HepG2 (cell line): Measurements from ENCODE around the gene HECTD1. TPM values are rescaled to one million over a fixed set of nuclear protein-coding genes. Genes with fewer than 3 reads are reported as not detected.

Experiments used
- ATRX ChIP-seq: sonication (generic); formaldehyde crosslinking; IDR thresholded peaks from 2 replicates; pipeline ENCODE4 v1.4.0; 2020; ENCODE audit warnings: missing genetic modification reagents, borderline replicate concordance
- CHD4 ChIP-seq: fragments of 200-600 bp; sonication (generic); IDR thresholded peaks from 2 replicates; pipeline ENCODE4 v1.7.0; 2017; ENCODE audit warnings: mild to moderate bottlenecking, low read length, borderline replicate concordance
- CREM ChIP-seq, 2 experiments: sonication (generic) in 1 of 2; formaldehyde crosslinking in 1 of 2; IDR thresholded peaks; 2 replicates each; pipeline versions ENCODE4 v1.4.0 to v1.6.1; 2016 to 2020; ENCODE audit warnings: antibody characterized with exemption in 1 of 2, mild to moderate bottlenecking in 1 of 2, missing genetic modification reagents in 1 of 2
- CSRNP2 ChIP-seq: sonication (generic); formaldehyde crosslinking; conservative IDR thresholded peaks from 2 replicates; pipeline ENCODE4 v1.8.0; 2022; ENCODE audit warnings: low read depth, missing genetic modification reagents
- FLYWCH1 ChIP-seq: sonication (generic); formaldehyde crosslinking; IDR thresholded peaks from 2 replicates; pipeline ENCODE4 v1.8.1; 2023; ENCODE audit warnings: mild to moderate bottlenecking, missing genetic modification reagents
- GABPB1 ChIP-seq: IDR thresholded peaks from 2 replicates; pipeline ENCODE4 v1.6.1; 2016; ENCODE audit warnings: mild to moderate bottlenecking, missing genetic modification reagents, moderate library complexity, missing compliant biosample characterization
- HNRNPL ChIP-seq: fragments of 200-400 bp; formaldehyde crosslinking; IDR thresholded peaks from 2 replicates; pipeline ENCODE4 v1.6.1; 2017; ENCODE audit warnings: mild to moderate bottlenecking, low read depth, low read length
- KLF9 ChIP-seq: IDR thresholded peaks from 2 replicates; pipeline ENCODE4 v1.6.1; 2016; ENCODE audit warnings: low read depth
- MAFG ChIP-seq: sonication (generic); formaldehyde crosslinking; IDR thresholded peaks from 2 replicates; pipeline ENCODE4 v1.5.1; 2020; ENCODE audit warnings: mild to moderate bottlenecking, missing genetic modification reagents
- NFE2L1 ChIP-seq: sonication (generic); formaldehyde crosslinking; IDR thresholded peaks from 2 replicates; pipeline ENCODE4 v1.4.0; 2020; ENCODE audit warnings: missing genetic modification reagents, mild to moderate bottlenecking, borderline replicate concordance
- NONO ChIP-seq, 2 experiments: fragments of 450-650 bp in 1 of 2; sonication (generic) in 1 of 2; formaldehyde crosslinking in 1 of 2; IDR thresholded peaks in 1 of 2; conservative IDR thresholded peaks in 1 of 2; 2 replicates each; pipeline versions ENCODE4 v1.6.1 to v1.8.0; 2017 to 2022; ENCODE audit warnings: mild to moderate bottlenecking in 1 of 2, missing genetic modification reagents in 1 of 2, moderate library complexity in 1 of 2
- PCBP2 ChIP-seq: fragments of 200-400 bp; formaldehyde crosslinking; optimal IDR thresholded peaks from 2 replicates; pipeline ENCODE3; 2018; ENCODE audit warnings: low read length, low read depth; ENCODE audit not compliant: poor library complexity, severe bottlenecking
- SNAPC5 ChIP-seq: sonication (generic); formaldehyde crosslinking; IDR thresholded peaks from 2 replicates; pipeline ENCODE4 v1.8.1; 2023; ENCODE audit warnings: mild to moderate bottlenecking, missing genetic modification reagents, borderline replicate concordance
- SOX13 ChIP-seq, 3 experiments: fragments of 450-650 bp in 1 of 3; sonication (generic) in 1 of 3; formaldehyde crosslinking in 1 of 3; IDR thresholded peaks in 2 of 3; conservative IDR thresholded peaks in 1 of 3; 2 replicates each; pipeline versions ENCODE4 v1.5.0 to v1.6.1; 2016 to 2020; ENCODE audit warnings: antibody characterized with exemption in 1 of 3, mild to moderate bottlenecking in 1 of 3, missing compliant biosample characterization in 1 of 3, missing genetic modification reagents in 1 of 3, moderate library complexity in 1 of 3
- ZBTB3 ChIP-seq: sonication (generic); formaldehyde crosslinking; IDR thresholded peaks from 2 replicates; pipeline ENCODE4 v1.4.0; 2020; ENCODE audit warnings: low read depth, mild to moderate bottlenecking, moderate library complexity, missing genetic modification reagents, borderline replicate concordance
- ZFP37 ChIP-seq: sonication (generic); formaldehyde crosslinking; IDR thresholded peaks from 2 replicates; pipeline ENCODE4 v1.4.0; 2020; ENCODE audit warnings: missing genetic modification reagents, borderline replicate concordance
- ZNF263 ChIP-seq: sonication (generic); formaldehyde crosslinking; IDR thresholded peaks from 2 replicates; pipeline ENCODE4 v1.4.0; 2020; ENCODE audit warnings: missing genetic modification reagents
- ZNF329 ChIP-seq: sonication (generic); formaldehyde crosslinking; IDR thresholded peaks from 2 replicates; pipeline ENCODE4 v1.9.0; 2021; ENCODE audit warnings: low read depth, mild to moderate bottlenecking, missing genetic modification reagents
- ZNF382 ChIP-seq: sonication (generic); formaldehyde crosslinking; IDR thresholded peaks from 2 replicates; pipeline ENCODE4 v1.5.0; 2020; ENCODE audit warnings: missing genetic modification reagents, mild to moderate bottlenecking, borderline replicate concordance
- ZNF557 ChIP-seq: sonication (generic); formaldehyde crosslinking; IDR thresholded peaks from 2 replicates; pipeline ENCODE4 v1.4.0; 2020; ENCODE audit warnings: missing genetic modification reagents
- ZNF564 ChIP-seq: sonication (generic); formaldehyde crosslinking; IDR thresholded peaks from 2 replicates; pipeline ENCODE4 v1.8.1; 2023; ENCODE audit warnings: mild to moderate bottlenecking, missing genetic modification reagents
- ZNF619 ChIP-seq: sonication (generic); formaldehyde crosslinking; IDR thresholded peaks from 2 replicates; pipeline ENCODE4 v1.4.0; 2020; ENCODE audit warnings: mild to moderate bottlenecking, missing genetic modification reagents
- ZNF749 ChIP-seq: sonication (generic); formaldehyde crosslinking; IDR thresholded peaks from 2 replicates; pipeline ENCODE4 v1.8.0; 2022; ENCODE audit warnings: mild to moderate bottlenecking, missing genetic modification reagents, moderate library complexity, borderline replicate concordance
- ZNF891 ChIP-seq: sonication (generic); formaldehyde crosslinking; IDR thresholded peaks from 2 replicates; pipeline ENCODE4 v1.5.0; 2020; ENCODE audit warnings: mild to moderate bottlenecking, missing genetic modification reagents
- polyA plus RNA-seq, 8 experiments: library from polyadenylated mRNA; depleted of rRNA in 3 of 8; stranded (reverse) in 7 of 8; unstranded in 1 of 8; fragments of >200 nt; fragmentation: Illumina TruSeq in 4 of 8; extraction: Trizol in 4 of 8; gene quantifications; 2 replicates each; pipeline versions ENCODE4 v1.2.1 to v1.2.3, GENCODE V29; 2011 to 2016; ENCODE audit warnings: low read depth in 4 of 8, missing spikeins in 1 of 8, mixed read lengths in 1 of 8; ENCODE audit not compliant: insufficient read depth in 1 of 8
- total RNA-seq, 5 experiments: library from RNA; depleted of rRNA; stranded (reverse); fragments of >200 nt; fragmentation: Illumina TruSeq; extraction: Trizol; gene quantifications; 2 replicates each; pipeline ENCODE4 v1.2.3, GENCODE V29; 2016; ENCODE audit warnings: low read depth in 1 of 5
- TF ChIP-seq, protein P1 (sequence below): sonication (generic); formaldehyde crosslinking; conservative IDR thresholded peaks from 2 replicates; pipeline ENCODE4 v1.4.0; 2020; ENCODE audit warnings: missing genetic modification reagents
- TF ChIP-seq, protein P2 (sequence below): sonication (generic); IDR thresholded peaks from 2 replicates; pipeline ENCODE4 v1.6.1; 2016; ENCODE audit warnings: low read depth, borderline replicate concordance
- TF ChIP-seq, protein P3 (sequence below): sonication (generic); formaldehyde crosslinking; IDR thresholded peaks from 2 replicates; pipeline ENCODE4 v1.4.0; 2020; ENCODE audit warnings: missing genetic modification reagents

Gene HECTD1
- total and polyA plus RNA-seq, 2 of the 13 experiments (the other 11 are each of a cell fraction or from before 2014, with no cell fraction given), result 312 to 560 TPM

DNA sequence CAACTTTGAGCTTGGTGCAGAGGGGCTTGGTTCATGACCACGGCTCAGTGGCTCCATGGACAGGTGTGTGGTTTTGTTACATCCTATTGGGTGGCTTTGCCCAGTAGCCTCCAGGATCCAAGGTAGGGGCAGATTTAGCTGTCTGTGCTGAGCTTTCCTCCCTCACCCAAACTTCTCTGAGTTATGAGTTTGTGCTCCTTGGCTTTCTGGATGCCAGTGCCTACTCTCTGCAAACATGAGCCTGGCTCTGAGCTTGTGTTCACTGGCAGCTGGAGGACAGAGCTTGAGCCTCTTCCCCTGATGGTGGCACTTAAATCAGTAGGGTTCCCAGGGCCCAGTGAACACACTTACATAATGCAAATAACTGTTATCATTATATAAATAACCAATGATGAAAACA, 45.3 kb upstream of the HECTD1 start (continued):
- TF ChIP-seq, protein P1, sequence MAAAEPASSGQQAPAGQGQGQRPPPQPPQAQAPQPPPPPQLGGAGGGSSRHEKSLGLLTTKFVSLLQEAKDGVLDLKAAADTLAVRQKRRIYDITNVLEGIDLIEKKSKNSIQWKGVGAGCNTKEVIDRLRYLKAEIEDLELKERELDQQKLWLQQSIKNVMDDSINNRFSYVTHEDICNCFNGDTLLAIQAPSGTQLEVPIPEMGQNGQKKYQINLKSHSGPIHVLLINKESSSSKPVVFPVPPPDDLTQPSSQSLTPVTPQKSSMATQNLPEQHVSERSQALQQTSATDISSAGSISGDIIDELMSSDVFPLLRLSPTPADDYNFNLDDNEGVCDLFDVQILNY (CRISPR knock-in tag), result no peak
- TF ChIP-seq CSRNP2 (CRISPR knock-in tag), result no peak
- TF ChIP-seq ZNF557, result no peak
- no peak for TF ChIP-seq ZNF564 (CRISPR knock-in tag)
- 0 out of 2 replicates have a peak, but pooled peaks have one; percentile 48 for TF ChIP-seq ZNF619 (CRISPR knock-in tag)
- TF ChIP-seq SNAPC5 (CRISPR knock-in tag), result no peak
- TF ChIP-seq SOX13 (IDR thresholded peaks at IDR 0.05), result no peak
- TF ChIP-seq SOX13 (CRISPR knock-in tag; conservative IDR thresholded peaks at IDR 0.05 in 1 of 2, IDR thresholded peaks at IDR 0.05 in 1 of 2), result no peak
- no peak for TF ChIP-seq NFE2L1 (CRISPR knock-in tag)
- no peak for TF ChIP-seq CHD4
- TF ChIP-seq ZNF749 (CRISPR knock-in tag), result no peak
- peak; percentile 64; the same call in 1 of the 2 replicates for TF ChIP-seq ZNF891
- no peak for TF ChIP-seq HNRNPL
- no peak for TF ChIP-seq ZFP37 (CRISPR knock-in tag)
- TF ChIP-seq ZNF382 (CRISPR knock-in tag), result no peak
- no peak for TF ChIP-seq FLYWCH1 (CRISPR knock-in tag)
- TF ChIP-seq, protein P2, sequence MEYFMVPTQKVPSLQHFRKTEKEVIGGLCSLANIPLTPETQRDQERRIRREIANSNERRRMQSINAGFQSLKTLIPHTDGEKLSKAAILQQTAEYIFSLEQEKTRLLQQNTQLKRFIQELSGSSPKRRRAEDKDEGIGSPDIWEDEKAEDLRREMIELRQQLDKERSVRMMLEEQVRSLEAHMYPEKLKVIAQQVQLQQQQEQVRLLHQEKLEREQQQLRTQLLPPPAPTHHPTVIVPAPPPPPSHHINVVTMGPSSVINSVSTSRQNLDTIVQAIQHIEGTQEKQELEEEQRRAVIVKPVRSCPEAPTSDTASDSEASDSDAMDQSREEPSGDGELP, result no peak
- no peak for TF ChIP-seq PCBP2
- TF ChIP-seq ZNF329 (CRISPR knock-in tag), result peak; percentile 40; the same call in 1 of the 2 replicates
- TF ChIP-seq GABPB1 (CRISPR knock-in tag), result no peak
- no peak for TF ChIP-seq ZBTB3
- TF ChIP-seq ZNF263, result no peak
- TF ChIP-seq CREM (IDR thresholded peaks at IDR 0.05), result no peak
- no peak for TF ChIP-seq CREM (CRISPR knock-in tag; IDR thresholded peaks at IDR 0.05)
- no peak for TF ChIP-seq ATRX
- TF ChIP-seq NONO (IDR thresholded peaks at IDR 0.05), result no peak
- TF ChIP-seq NONO (CRISPR knock-in tag; conservative IDR thresholded peaks at IDR 0.05), result no peak
- TF ChIP-seq, protein P3, sequence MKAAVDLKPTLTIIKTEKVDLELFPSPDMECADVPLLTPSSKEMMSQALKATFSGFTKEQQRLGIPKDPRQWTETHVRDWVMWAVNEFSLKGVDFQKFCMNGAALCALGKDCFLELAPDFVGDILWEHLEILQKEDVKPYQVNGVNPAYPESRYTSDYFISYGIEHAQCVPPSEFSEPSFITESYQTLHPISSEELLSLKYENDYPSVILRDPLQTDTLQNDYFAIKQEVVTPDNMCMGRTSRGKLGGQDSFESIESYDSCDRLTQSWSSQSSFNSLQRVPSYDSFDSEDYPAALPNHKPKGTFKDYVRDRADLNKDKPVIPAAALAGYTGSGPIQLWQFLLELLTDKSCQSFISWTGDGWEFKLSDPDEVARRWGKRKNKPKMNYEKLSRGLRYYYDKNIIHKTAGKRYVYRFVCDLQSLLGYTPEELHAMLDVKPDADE, result no peak
- TF ChIP-seq MAFG (CRISPR knock-in tag), result no peak
- TF ChIP-seq KLF9 (CRISPR knock-in tag), result no peak
